ENCODE results near the gene ZNF431.
"Not testable (repeated sequence)": the region's sequence is repeated elsewhere in the genome, so short reads cannot be mapped to it uniquely, and the experiment has no call there.

The ZNF431 gene

DNA sequence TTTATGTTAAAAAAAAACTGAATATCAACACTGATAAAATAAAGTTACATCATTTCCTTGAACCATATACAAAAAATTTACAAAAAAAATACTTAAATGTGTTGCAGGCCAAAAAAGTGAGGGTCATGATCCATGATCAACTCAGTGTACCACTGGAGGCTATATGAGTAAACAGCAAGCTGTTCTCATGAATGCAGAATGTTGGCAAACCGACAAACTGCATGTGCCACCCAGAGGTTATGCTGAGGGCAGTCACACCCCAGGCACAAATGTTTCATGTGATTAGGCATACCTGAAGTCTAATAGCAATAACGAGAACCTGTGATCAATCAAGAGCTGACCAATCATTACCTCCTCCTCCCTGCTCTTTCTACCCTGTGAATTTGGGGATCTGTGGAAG lies 91.9 kb downstream of the ZNF431 start:
- no peak for DNase-seq (ENCODE audit: low read depth)
- no peak overlapping the region for H3K4me3 ChIP-seq (ENCODE audit: control insufficient read depth, low read depth, low read length)
- TF ChIP-seq, protein P1, sequence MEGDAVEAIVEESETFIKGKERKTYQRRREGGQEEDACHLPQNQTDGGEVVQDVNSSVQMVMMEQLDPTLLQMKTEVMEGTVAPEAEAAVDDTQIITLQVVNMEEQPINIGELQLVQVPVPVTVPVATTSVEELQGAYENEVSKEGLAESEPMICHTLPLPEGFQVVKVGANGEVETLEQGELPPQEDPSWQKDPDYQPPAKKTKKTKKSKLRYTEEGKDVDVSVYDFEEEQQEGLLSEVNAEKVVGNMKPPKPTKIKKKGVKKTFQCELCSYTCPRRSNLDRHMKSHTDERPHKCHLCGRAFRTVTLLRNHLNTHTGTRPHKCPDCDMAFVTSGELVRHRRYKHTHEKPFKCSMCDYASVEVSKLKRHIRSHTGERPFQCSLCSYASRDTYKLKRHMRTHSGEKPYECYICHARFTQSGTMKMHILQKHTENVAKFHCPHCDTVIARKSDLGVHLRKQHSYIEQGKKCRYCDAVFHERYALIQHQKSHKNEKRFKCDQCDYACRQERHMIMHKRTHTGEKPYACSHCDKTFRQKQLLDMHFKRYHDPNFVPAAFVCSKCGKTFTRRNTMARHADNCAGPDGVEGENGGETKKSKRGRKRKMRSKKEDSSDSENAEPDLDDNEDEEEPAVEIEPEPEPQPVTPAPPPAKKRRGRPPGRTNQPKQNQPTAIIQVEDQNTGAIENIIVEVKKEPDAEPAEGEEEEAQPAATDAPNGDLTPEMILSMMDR (conservative IDR thresholded peaks at IDR 0.05; ENCODE audit: control insufficient read depth, insufficient read depth, low read depth, low read length), result no peak

DNA sequence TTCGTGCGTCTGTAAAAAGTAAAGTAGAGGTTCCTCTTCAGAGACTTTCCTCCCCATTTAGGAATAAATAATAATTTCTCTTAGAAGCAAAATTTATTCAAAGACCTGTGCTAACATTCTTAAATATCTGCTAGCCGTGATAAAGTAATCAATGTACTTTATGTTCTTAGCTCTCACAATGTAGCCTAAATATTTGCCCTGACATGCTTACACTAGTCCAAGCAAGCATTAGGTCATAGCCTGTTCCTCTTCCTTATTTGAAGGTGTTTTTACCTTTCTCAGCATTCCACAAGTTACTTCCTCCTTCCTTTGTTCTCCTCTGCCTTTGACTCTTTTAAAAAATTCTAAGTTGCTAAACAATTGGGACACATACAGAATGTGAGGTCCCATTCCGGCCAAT lies 94.9 kb downstream of the ZNF431 start:
- H3K4me3 ChIP-seq (ENCODE audit: control insufficient read depth, low read depth, low read length); DNase-seq (ENCODE audit: low read depth): not testable (repeated sequence)

DNA sequence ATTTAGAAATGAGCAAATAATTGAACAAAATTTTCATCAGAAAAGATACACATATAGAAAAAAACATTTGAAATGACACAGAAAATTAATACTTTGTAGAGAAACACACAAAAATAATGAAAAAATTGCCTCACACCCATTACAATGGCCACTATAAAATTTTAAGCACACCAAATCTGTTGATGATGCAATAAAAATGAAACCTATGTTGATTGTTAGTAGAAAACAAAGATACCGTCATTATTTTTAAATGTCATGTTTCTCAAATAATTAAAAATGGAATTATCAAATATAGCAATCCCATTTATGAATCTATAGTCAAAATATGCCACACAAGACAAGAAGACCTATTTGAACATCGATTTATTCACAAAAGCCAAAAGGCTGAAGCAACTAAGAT lies 96.8 kb downstream of the ZNF431 start:
- TF ChIP-seq, protein P1 (conservative IDR thresholded peaks at IDR 0.05; ENCODE audit: control insufficient read depth, insufficient read depth, low read depth, low read length), result no peak
- no peak overlapping the region for H3K4me3 ChIP-seq (ENCODE audit: control insufficient read depth, low read depth, low read length)
- DNase-seq (ENCODE audit: low read depth), result no peak
